Testis (tissue), 3 donors: Measurements from ENCODE around the gene CUX1. TPM values are rescaled to one million over a fixed set of nuclear protein-coding genes. Genes with fewer than 3 reads are reported as not detected.

Source experiments
- DNase-seq: peaks from one replicate; pipeline ENCODE4 v3.0.0-alpha.2; 2019
- H3K27ac ChIP-seq, 2 donors: fragments of 200-600 bp; sonication (generic); one replicate each; pipeline ENCODE4 v1.5.1; 2019
- H3K27me3 ChIP-seq: fragments of 200-600 bp; sonication (generic); one replicate; pipeline ENCODE4 v1.5.1; 2019
- H3K36me3 ChIP-seq: fragments of 200-600 bp; sonication (generic); one replicate; pipeline ENCODE4 v1.5.1; 2017; ENCODE audit warnings: low read depth; ENCODE audit errors: missing control alignments
- H3K4me1 ChIP-seq: fragments of 200-600 bp; sonication (generic); one replicate; pipeline ENCODE4 v1.5.1; 2019
- H3K4me3 ChIP-seq, 2 donors: fragments of 200-600 bp; sonication (generic); one replicate each; pipeline ENCODE4 v1.5.1; 2017 to 2019
- H3K9me3 ChIP-seq: fragments of 200-600 bp; sonication (generic); one replicate; pipeline ENCODE4 v1.5.1; 2017
- CTCF ChIP-seq, 3 experiments: fragments of 450-650 bp in 2 of 3; fragments of 200-600 bp in 1 of 3; sonication (generic) in 1 of 3; IDR thresholded peaks; one replicate each; pipeline ENCODE4 v1.5.1; 2016 to 2019; ENCODE audit warnings: antibody characterized with exemption in 3 of 3, mild to moderate bottlenecking in 2 of 3, moderate library complexity in 1 of 3
- POLR2A ChIP-seq: fragments of 450-650 bp; IDR thresholded peaks from one replicate; pipeline ENCODE4 v1.6.1; 2017; ENCODE audit warnings: antibody characterized with exemption, mild to moderate bottlenecking, moderate library complexity
- WGBS, 2 donors: methylation state at CpG; one replicate each; pipeline ENCODE4 v1.1.5; 2018; 5-methylcytosine and 5-hydroxymethylcytosine counted together
- intact Hi-C: fragments of 100-400 bp; cut with DNase I; formaldehyde crosslinking; loops from one replicate; pipeline ENCODE4 v1.15.1; 2023; ENCODE audit warnings: low total_unique reads
- polyA plus RNA-seq: library from polyadenylated mRNA; stranded (reverse); fragments of 350-450 nt; fragmentation: Illumina TruSeq; extraction: RNeasy Lipid Tissue Mini Kit (QIAGEN cat#74804); gene quantifications from one replicate; pipeline ENCODE4 v1.2.3, GENCODE V29; 2014; ENCODE audit warnings: low read depth, low replicate concordance; ENCODE audit not compliant: insufficient read depth
- total RNA-seq, 2 donors: library from RNA; depleted of rRNA; stranded (reverse); fragments of >200 nt; gene quantifications; one replicate each; pipeline ENCODE4 v1.2.3, GENCODE V29; 2016

Gene CUX1
- total and polyA plus RNA-seq, 3 donors from 2014 or later, result 30.8 to 46.3 (median 43.1) TPM

- no peaks in the 10 kb centered on the region for H3K27me3 ChIP-seq
- TF ChIP-seq CTCF (IDR thresholded peaks at IDR 0.05) (no peak), POLR2A (no peak)
- H3K9me3 ChIP-seq, result no peaks in the 10 kb centered on the region
- WGBS, 2 donors, result 90 to 94% methylated on average over 19 of the region's 19 CpGs
- intact Hi-C loops, result no loop called here
- H3K27ac ChIP-seq, result no peak overlapping the region
- H3K4me3 ChIP-seq, result no peak overlapping the region
- DNase-seq, result no peak
- no peaks in the 10 kb centered on the region for H3K36me3 ChIP-seq
- no peaks in the 10 kb centered on the region for H3K4me1 ChIP-seq
These were observed 435.9 kb downstream of the CUX1 start for GRCh38 chr7:102253066-102253972.

- Histone ChIP-seq H3K36me3 (no peaks in the 10 kb centered on the region), H3K27me3 (no peaks in the 10 kb centered on the region), H3K27ac (no peak overlapping the region), H3K4me3 (no peak overlapping the region), H3K9me3 (no peaks in the 10 kb centered on the region), H3K4me1 (no peaks in the 10 kb centered on the region)
- TF ChIP-seq CTCF (IDR thresholded peaks at IDR 0.05), result no peak
- TF ChIP-seq POLR2A, result no peak
- no peak for DNase-seq
- WGBS, 2 donors, result 92 to 95% methylated on average over 8 to 13 of the region's 13 CpGs
- intact Hi-C loops, result no loop called here
These were observed 436.5 kb downstream of the CUX1 start for GRCh38 chr7:102253973-102254370.

GRCh38 chr7:102254521-102254920 lies 437.1 kb downstream of the CUX1 start:
- 87 to 89% methylated on average over 8 of the region's 8 CpGs for WGBS, 2 donors
- intact Hi-C loops, result no loop called here
- TF ChIP-seq POLR2A (no peak), CTCF (IDR thresholded peaks at IDR 0.05) (no peak)
- Histone ChIP-seq H3K27me3 (no peaks in the 10 kb centered on the region), H3K9me3 (no peaks in the 10 kb centered on the region), H3K27ac (no peak overlapping the region), H3K36me3 (no peaks in the 10 kb centered on the region), H3K4me1 (no peaks in the 10 kb centered on the region), H3K4me3 (no peak overlapping the region)
- no peak for DNase-seq

GRCh38 chr7:102255501-102255900 lies 438.1 kb downstream of the CUX1 start:
- H3K4me3 ChIP-seq, result no peak overlapping the region
- H3K9me3 ChIP-seq, result no peaks in the 10 kb centered on the region
- intact Hi-C loops, result no loop called here
- TF ChIP-seq POLR2A, result no peak
- TF ChIP-seq CTCF (IDR thresholded peaks at IDR 0.05), result no peak
- no peaks in the 10 kb centered on the region for H3K36me3 ChIP-seq
- no peak for DNase-seq
- WGBS, 2 donors, result 91 to 97% methylated on average over 7 of the region's 7 CpGs
- H3K27me3 ChIP-seq, result no peaks in the 10 kb centered on the region
- no peak overlapping the region for H3K27ac ChIP-seq
- no peaks in the 10 kb centered on the region for H3K4me1 ChIP-seq

- Histone ChIP-seq H3K4me3 (no peak overlapping the region), H3K4me1 (no peaks in the 10 kb centered on the region), H3K27me3 (no peaks in the 10 kb centered on the region), H3K9me3 (no peaks in the 10 kb centered on the region), H3K36me3 (no peaks in the 10 kb centered on the region), H3K27ac (no peak overlapping the region)
- TF ChIP-seq POLR2A (no peak), CTCF (IDR thresholded peaks at IDR 0.05) (no peak)
- 88 to 93% methylated on average over 15 of the region's 15 CpGs for WGBS, 2 donors
- DNase-seq, result no peak
- intact Hi-C loops, result no loop called here
These were observed 438.5 kb downstream of the CUX1 start for GRCh38 chr7:102255916-102256315.
